Stimulated activated CD4-positive, alpha-beta T cell treated with anti-CD3 and anti-CD28 coated beads, Interleukin-15, amount 100 ng/mL, for 1 hour (primary cell): ENCODE results near the gene GSTO1.

ENCODE experiments used
- DNase-seq, 2 donors: peaks; one replicate each; pipeline ENCODE4 v3.0.0-alpha.2; 2020; ENCODE audit warnings: low read depth in 1 of 2, low spot score in 1 of 2

GSTO1 gene

DNA sequence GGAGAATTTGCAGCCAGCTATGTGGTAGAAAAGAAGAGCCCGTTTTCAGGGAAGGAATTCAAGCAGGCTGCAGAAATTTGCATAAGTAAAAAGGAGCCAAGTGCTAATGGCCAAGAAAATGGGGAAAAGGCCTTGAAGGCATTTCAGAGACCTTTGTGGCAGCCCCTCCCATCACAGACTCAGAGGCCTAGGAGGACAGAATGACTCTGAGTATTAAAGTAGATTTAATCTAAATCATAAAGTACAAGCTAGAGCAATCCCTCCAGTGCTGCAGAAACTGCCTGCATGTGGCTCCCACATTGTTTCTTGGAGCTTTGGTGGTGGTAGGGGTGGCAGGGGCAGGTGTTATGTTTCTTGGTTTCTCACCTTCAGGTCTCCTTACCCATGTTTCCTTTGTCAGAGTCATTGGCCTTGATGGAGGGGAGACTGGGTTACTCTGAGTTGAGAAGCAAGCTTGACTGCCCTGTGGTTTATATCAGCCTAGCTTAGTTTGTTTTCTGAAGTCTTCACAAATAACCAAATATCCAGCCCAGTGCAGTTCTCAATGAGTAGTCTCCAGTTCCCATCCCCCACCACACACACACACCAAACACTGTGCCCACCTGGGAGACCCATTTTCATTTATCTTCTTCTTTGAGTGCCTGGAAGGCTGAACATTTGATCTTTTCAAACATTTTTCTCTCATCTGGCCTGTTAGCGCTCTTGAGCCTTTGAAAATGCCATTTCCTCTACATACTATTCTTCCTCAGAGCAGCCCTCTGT is 49.1 kb downstream of the GSTO1 start:
- DNase-seq = no peak

GRCh38 chr10:104304356-104304745 is 49.7 kb downstream of the GSTO1 start:
- no peak for DNase-seq

DNA sequence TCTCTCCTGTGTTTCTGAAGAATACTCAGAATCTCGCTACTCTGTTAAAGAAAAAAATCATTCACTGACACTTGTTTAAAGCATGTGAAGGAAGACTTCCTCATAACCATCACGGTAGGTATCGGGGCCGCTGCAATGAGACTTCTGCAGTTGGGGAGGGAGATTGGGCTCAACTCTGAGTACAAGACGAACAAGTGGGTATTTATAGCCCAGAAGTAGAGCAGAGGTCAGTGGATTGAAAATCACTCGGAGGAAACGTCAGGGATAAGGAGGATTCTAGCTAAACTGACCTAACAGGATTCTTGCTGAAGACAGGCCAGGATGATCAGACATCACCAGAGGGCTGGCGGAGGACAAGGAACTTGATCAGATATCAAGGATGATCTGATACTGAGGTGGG is 50.2 kb downstream of the GSTO1 start:
- DNase-seq = no peak

- DNase-seq = no peak
Observed at GRCh38 chr10:104306897-104307296, 52.2 kb downstream of the GSTO1 start.

DNA sequence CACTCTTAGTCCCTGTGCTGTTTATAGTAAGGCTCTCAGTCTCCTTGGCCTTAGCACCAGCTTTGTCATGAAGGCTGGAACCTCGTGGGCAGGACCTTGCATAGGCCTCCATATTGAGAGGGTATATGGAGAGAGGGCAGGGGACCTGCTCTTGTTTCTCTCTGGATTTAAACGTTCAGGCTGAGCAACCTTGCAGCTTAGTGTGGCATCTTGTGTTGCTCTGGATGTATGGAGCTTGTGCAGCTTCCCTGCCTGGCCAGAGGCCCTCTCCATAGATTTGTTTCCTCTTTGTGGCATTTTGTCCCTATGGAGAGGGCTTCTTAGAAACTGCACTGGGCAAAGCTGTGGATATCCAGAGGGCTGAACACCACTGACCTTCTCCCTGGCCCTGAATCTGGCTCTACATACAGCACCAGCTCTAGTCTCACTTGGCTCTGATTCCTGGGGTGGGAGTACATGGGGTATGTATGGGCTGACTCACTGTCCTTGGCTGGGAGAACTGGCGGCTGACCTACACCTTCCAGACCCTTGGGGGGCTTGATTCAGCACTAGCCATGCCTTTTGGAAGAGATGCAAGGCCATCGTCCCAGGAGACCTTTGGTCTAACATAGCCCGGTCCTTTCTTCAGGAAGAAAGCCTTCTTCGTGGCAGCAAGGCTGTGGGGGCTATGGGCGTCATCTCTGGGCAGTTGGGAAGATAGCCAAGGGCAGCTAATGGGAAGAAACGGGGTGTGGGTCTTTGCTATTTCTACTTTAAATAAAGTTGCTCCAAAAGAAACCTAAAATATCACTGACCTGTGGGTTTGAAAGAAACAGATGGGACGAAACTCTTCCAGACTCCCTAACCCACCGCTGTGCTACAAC is 53.1 kb downstream of the GSTO1 start:
- no peak for DNase-seq

DNA sequence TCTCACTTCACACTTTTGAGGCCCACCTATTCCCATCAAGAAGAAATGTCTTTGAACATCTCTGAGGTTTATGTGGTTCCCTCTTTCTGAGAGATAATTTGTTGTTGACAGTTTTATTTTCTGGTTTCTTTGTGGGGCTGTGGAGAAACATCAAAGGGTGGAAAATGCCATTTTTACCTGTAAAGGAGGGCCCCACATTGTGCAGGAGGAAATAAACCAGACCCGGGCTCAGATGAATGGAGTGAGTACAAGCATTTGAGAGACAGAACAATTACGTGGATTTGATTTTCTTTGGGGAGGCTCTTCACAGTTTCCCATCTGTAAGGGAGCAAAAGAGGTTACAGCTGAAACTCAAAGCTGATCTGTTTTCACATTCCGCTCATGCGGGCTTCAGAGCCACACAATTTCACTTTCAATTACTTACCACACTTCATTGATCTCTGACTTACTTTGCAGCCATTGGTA is 53.8 kb downstream of the GSTO1 start:
- no peak for DNase-seq

DNA sequence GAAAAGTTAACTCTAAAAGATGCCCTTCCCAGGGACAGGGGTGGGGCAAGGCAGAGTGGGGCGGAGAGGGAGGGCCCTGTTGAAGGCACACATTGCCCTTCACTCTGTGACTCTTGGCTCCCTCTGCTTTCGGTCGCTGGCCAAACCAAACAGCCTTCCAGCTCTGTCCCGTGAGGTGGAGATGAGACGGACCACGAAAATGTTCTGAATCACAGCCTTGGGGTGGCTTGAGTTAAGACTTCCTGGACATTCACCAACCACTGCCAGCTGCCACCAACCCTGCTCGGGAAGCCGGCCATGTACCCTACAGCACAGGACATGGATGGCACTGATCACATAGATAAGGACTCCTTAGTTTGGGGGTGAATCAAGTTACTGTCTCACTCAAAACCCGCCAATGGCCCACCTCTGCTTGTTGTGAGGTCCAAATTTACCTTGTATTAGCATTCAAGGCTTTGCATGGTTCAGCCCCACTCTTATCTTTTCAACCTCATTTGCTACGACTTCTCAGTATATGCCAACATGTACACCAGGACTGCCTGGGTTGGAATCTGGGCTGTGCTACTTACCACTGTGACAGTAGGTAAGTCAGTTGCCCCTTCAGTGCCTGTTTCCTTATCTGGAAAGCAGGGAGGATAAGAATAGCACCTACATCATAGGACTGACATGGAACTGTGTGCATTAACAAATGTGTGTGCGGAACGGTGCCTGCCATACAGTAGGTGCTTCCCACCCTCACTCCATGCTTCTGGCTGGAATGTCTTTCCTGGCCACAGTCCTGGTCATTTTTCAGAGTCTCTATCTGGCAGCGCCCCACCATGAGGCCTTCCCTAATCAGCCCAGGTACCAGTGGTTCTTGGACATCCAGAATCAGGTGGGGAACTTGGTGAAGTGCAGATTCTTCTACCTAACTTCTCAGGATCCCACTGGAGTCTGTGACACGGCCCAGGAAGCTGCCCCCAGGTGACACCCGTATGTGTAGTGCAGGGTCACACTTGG is 55.6 kb downstream of the GSTO1 start:
- DNase-seq = no peak

DNA sequence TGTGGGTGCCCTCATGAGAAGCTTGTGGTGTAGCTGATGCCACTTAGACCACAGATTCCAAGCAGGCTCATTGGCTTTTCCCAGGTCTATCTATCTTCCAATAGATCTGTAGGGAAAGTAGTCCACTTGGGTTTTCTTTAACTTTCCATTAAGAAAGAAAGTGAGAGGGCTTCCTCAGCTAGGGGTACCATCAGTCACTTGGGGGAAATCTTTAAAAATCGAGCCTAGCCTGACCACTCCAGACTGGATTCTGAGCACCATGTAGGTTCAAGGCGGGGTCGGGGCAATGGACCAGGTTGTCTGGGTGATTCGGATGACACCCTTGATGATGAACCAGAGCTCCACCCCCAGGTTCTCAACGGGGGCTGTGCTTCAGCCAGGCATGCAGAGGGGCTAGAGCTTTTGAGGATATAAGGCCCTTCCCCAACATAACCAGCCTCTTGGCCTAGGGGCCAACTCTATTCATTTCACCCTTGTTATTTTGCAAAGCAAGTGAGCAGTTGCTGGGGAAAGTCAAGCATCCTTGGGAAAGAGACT is 56.6 kb downstream of the GSTO1 start:
- no peak for DNase-seq

DNA sequence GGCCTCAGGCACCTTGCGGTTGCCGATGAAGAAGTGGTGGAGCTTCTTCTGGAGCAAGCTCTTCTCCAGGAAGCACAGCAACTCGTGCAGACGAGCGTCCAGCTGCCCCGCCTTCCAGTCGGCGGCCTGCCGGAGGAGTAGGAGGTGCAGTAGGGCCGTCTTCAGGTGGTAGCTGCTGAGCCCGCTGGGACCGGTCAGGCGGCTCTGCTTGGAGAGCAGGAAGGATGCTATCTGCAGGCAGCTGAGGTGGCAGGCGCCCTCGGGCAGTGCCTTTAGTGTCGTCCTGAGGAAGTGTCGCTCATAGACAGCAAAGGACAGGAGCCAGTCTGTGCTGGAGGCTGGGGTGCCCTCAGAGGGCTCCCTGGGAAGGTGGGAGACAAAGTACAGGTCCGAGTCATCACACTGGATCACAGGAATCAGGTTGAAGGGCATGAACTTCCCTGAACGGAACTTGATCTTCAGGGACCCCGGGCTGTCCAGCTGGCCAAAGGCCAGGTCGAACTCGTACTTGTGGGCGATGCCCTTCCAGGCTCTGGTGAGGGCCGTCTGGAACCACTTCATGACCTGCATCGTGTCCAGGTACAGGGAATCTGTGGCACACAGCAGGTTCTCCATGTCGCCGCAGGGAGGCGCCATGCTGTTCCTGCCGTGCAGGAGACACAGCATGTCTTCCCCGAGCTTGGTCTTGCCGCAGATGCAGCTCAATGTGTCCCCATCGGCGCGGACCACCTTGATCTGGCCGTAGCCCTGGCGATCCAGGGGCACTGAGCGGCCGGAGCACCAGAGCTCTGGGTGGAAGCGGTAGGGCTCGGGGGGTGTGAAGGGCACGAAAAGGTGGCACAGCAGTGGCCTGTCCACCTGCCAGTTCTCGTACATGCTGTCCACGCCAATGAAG is 60.1 kb downstream of the GSTO1 start:
- DNase-seq = no peak

GRCh38 chr10:104315486-104315921 is 60.8 kb downstream of the GSTO1 start:
- no peak for DNase-seq

DNA sequence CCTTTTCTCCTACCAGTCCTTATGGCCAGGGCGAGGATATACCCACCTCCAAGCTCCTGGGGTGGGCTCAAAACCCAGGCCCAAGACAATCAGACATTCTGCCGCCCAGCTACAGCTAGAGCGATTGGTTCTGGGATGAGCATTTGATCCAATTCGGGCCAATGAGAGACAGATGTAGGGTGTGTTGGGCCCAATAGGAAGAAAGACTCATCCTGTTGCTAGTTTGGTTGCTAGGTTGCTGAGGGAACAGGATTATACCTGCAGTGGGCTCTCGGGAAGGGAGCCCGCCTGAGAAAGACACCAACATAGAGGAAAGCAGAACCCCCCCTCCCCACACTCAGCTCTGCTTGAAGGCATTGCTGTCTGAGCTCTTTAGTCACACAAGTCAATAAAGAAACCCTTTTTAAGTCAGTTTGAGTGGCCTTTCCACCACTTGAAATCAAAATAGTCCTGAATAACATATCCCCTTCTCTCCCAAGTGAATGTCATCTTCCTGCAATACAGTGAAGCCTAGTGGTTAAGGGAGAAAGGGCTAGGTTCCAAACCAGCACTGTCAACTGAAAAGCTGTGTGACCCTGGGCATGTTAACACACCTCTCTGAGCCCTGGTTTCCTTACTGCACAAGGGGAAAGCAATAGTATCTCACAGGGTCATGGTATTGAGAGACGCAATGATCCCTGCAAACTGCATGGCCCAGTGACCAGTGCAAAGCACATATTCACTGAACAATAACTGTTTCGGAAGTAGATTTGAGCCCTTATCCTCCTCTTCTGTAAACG is 61.8 kb downstream of the GSTO1 start:
- no peak for DNase-seq
